GM12873 (cell line): ENCODE measurements around the gene UBE2N.

Source experiments
- CTCF ChIP-seq: IDR thresholded peaks from 2 replicates; pipeline ENCODE4 v1.5.1; 2012; ENCODE audit warnings: low read depth, mild to moderate bottlenecking, moderate library complexity, low read length, control low read depth; ENCODE audit not compliant: insufficient read depth; ENCODE audit errors: missing control alignments

The UBE2N gene

GRCh38 chr12:93442411-93443340 is 929 bp upstream of the UBE2N start:
- TF ChIP-seq CTCF, result no peak

GRCh38 chr12:93441081-93441616 is 598 bp downstream of the UBE2N start:
- TF ChIP-seq CTCF, result no peak

GRCh38 chr12:93440043-93440835 is 1.5 kb downstream of the UBE2N start:
- TF ChIP-seq CTCF, result no peak

GRCh38 chr12:93438266-93439050 is 3.3 kb downstream of the UBE2N start:
- no peak for TF ChIP-seq CTCF

GRCh38 chr12:93434256-93434865 is 7.4 kb downstream of the UBE2N start:
- TF ChIP-seq CTCF, result no peak

- TF ChIP-seq CTCF, result no peak
These were observed 11.5 kb downstream of the UBE2N start for GRCh38 chr12:93430280-93430679.
